HL-60/S4 treated with retinoic acid at 250 ng/mL for 4 days and 3 days (cell line): ENCODE data around the gene EXD2.
"Not testable (repeated sequence)": the region's sequence is repeated elsewhere in the genome, so short reads cannot be mapped to it uniquely, and the experiment has no call there.

Source experiments
- in situ Hi-C: fragments of 300-500 bp; cut with MboI; formaldehyde crosslinking; loops from 2 replicates; pipeline ENCODE4 v1.7.0; 2022; ENCODE audit warnings: low sequenced_read_pairs

The EXD2 gene

GRCh38 chr14:69191340-69192111 lies at the start of gene EXD2:
TSS of gene EXD2 (plus strand) at chr14:69191498. CDS start at chr14:69209471, 17,973 bp downstream.
- in situ Hi-C loops = no loop called here

- in situ Hi-C loops = no loop called here
These were observed 49.7 kb upstream of the EXD2 start for GRCh38 chr14:69141550-69141949.

GRCh38 chr14:69142101-69142500 lies 49.2 kb upstream of the EXD2 start:
- in situ Hi-C loops = no loop called here

- in situ Hi-C loops = no loop called here
These were observed 41.6 kb upstream of the EXD2 start for GRCh38 chr14:69149461-69150244.

GRCh38 chr14:69151458-69152180 lies 39.7 kb upstream of the EXD2 start:
- in situ Hi-C loops = no loop called here

GRCh38 chr14:69152181-69152901 lies 39.0 kb upstream of the EXD2 start:
- in situ Hi-C loops = no loop called here

- in situ Hi-C loops = no loop called here
These were observed 38.5 kb upstream of the EXD2 start, which contains the start of gene DCAF5 for GRCh38 chr14:69152902-69153151. TSS of gene DCAF5 (minus strand) at chr14:69153119. CDS start at chr14:69152978, 141 bp downstream.

- in situ Hi-C loops = no loop called here
These were observed 38.0 kb upstream of the EXD2 start for GRCh38 chr14:69153152-69153872.

GRCh38 chr14:69153873-69154270 lies 37.4 kb upstream of the EXD2 start:
- in situ Hi-C loops = no loop called here

- in situ Hi-C loops = no loop called here
These were observed 36.5 kb upstream of the EXD2 start for GRCh38 chr14:69154779-69155178.

GRCh38 chr14:69156224-69156623 lies 35.1 kb upstream of the EXD2 start:
- in situ Hi-C loops = no loop called here

- in situ Hi-C loops = no loop called here
These were observed 29.7 kb upstream of the EXD2 start for GRCh38 chr14:69161590-69161989.

GRCh38 chr14:69165787-69166186 lies 25.5 kb upstream of the EXD2 start:
- in situ Hi-C loops = not testable (repeated sequence)

GRCh38 chr14:69170839-69171238 lies 20.5 kb upstream of the EXD2 start:
- in situ Hi-C loops = no loop called here

GRCh38 chr14:69171569-69171968 lies 19.7 kb upstream of the EXD2 start:
- in situ Hi-C loops = no loop called here

GRCh38 chr14:69175130-69175529 lies 16.2 kb upstream of the EXD2 start:
- in situ Hi-C loops = no loop called here

- in situ Hi-C loops = no loop called here
These were observed 9.8 kb upstream of the EXD2 start for GRCh38 chr14:69181491-69181890.

- in situ Hi-C loops = not testable (repeated sequence)
These were observed 8.7 kb upstream of the EXD2 start for GRCh38 chr14:69182580-69182979.

- in situ Hi-C loops = no loop called here
These were observed 7.6 kb upstream of the EXD2 start for GRCh38 chr14:69183735-69184134.

GRCh38 chr14:69190191-69190590 lies 1.1 kb upstream of the EXD2 start:
- in situ Hi-C loops = no loop called here
